SJSA1 (cell line): ENCODE data around the gene GUCA2B. TPM values are rescaled to one million over a fixed set of nuclear protein-coding genes. Genes with fewer than 3 reads are reported as not detected.
A peak's percentile ranks its signal among the peaks of the same experiment; 100 is the strongest.

Experiments
- DNase-seq, 2 experiments: peaks; one replicate each; pipeline ENCODE4 v3.0.0-alpha.2; 2015 to 2020; ENCODE audit warnings: low spot score in 2 of 2, low read depth in 1 of 2
- H3K27ac ChIP-seq: fragments of 250-450 bp; sonication (Bioruptor Pico); 2 replicates; pipeline ENCODE4 v1.5.1; 2020; ENCODE audit warnings: mild to moderate bottlenecking, moderate library complexity
- H3K27me3 ChIP-seq: fragments of 250-450 bp; sonication (Bioruptor Pico); replicated peaks from 2 replicates; pipeline ENCODE4 v1.5.1; 2020; ENCODE audit warnings: mild to moderate bottlenecking, moderate library complexity
- H3K36me3 ChIP-seq: fragments of 250-450 bp; sonication (Bioruptor Pico); 2 replicates; pipeline ENCODE4 v1.5.1; 2020; ENCODE audit warnings: mild to moderate bottlenecking
- H3K4me1 ChIP-seq: fragments of 250-450 bp; sonication (Bioruptor Pico); replicated peaks from 2 replicates; pipeline ENCODE4 v1.6.1; 2021; ENCODE audit warnings: mild to moderate bottlenecking
- H3K4me3 ChIP-seq: fragments of 250-450 bp; sonication (Bioruptor Pico); 2 replicates; pipeline ENCODE4 v1.5.1; 2020; ENCODE audit warnings: mild to moderate bottlenecking
- H3K9me3 ChIP-seq: fragments of 250-450 bp; sonication (Bioruptor Pico); replicated peaks from 2 replicates; pipeline ENCODE4 v1.5.1; 2020; ENCODE audit warnings: mild to moderate bottlenecking
- total RNA-seq: library from RNA; depleted of rRNA; stranded (reverse); fragments of >200 nt; shearing (Covaris generic); gene quantifications from 2 replicates; pipeline ENCODE4 v1.2.3, GENCODE V29; 2014

Gene GUCA2B
- total RNA-seq, 1 experiment from 2014 or later, result not detected

- Histone ChIP-seq H3K4me1 (no peaks in the 10 kb centered on the region), H3K9me3 (no peaks in the 10 kb centered on the region), H3K27me3 (peaks cover 51% of the 10 kb centered on the region), H3K4me3 (no peak overlapping the region), H3K27ac (no peak overlapping the region), H3K36me3 (no peaks in the 10 kb centered on the region)
- DNase-seq, result peak in 1 of 2 experiments; percentile 37
Observed at GRCh38 chr1:42146626-42147320, 6.4 kb upstream of the GUCA2B start.

DNA sequence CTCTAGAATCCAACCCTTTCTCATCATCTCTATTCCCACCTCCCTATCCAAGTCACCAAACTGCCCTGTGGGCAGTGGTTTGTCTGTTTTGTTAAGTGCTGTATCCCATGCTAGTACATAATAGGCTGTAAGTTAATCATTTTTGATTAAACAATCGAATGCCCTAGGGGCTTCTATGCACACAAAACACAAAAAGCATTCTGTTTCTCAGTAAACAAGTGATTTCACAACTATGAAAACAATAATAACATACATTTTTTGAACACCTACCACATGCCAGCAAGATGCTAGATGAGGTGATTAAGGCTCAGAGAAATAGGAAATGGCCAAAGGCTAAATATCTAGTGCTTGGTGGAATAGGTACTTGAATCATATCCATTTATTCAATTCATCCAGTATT lies 5.0 kb upstream of the GUCA2B start:
- DNase-seq, result no peak
- peaks cover 41% of the 10 kb centered on the region for H3K27me3 ChIP-seq
- H3K4me3 ChIP-seq, result no peak overlapping the region
- H3K27ac ChIP-seq, result no peak overlapping the region
- no peaks in the 10 kb centered on the region for H3K9me3 ChIP-seq
- no peaks in the 10 kb centered on the region for H3K36me3 ChIP-seq
- H3K4me1 ChIP-seq, result no peaks in the 10 kb centered on the region

DNA sequence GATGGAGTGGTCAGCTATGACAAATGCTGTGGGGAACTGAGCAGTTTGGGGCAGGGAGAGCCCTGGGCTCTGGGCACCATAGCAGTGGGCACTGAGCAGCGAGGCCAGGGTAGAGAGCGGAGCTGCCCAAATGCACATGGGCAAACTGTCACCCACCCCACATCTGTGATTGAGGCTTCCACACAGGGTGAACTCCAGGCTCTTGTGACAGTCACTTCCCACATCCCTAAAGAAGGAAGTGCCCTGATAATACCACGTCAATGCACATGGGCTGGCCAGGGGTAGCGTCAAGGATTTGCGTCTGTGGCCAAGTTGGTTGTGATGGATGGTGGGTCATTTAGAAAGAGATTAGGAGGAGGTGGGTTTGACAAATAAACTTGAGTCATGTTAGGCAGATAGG lies 2.6 kb upstream of the GUCA2B start:
- no peaks in the 10 kb centered on the region for H3K4me1 ChIP-seq
- no peaks in the 10 kb centered on the region for H3K9me3 ChIP-seq
- H3K36me3 ChIP-seq, result no peaks in the 10 kb centered on the region
- H3K27me3 ChIP-seq, result peaks cover 28% of the 10 kb centered on the region
- H3K27ac ChIP-seq, result no peak overlapping the region
- no peak overlapping the region for H3K4me3 ChIP-seq
- DNase-seq, result no peak

DNA sequence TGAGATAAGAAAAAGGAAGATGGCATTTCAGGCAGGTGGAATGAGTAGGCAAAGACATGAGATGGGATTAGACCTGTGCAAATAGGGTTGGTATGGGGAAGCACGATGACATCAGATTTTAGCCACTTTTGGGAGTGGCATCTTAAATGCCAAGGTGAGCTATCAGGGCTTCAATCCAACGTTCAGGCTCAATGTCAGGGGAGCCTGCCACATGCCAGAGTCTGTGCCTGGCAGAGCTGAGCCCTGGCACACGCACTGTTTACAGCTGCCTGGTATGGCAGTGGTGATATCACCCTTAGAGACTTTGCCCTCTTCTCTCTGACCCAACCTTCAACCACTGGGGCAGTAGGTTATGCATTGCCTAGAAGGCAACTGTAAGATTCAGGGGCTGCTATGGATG lies 1.1 kb upstream of the GUCA2B start:
- no peak overlapping the region for H3K4me3 ChIP-seq
- H3K4me1 ChIP-seq, result no peaks in the 10 kb centered on the region
- peaks cover 17% of the 10 kb centered on the region; the same call in 1 of the 2 replicates for H3K27me3 ChIP-seq
- H3K36me3 ChIP-seq, result no peaks in the 10 kb centered on the region
- no peak overlapping the region for H3K27ac ChIP-seq
- H3K9me3 ChIP-seq, result no peaks in the 10 kb centered on the region
- no peak for DNase-seq

- no peak for DNase-seq
- no peaks in the 10 kb centered on the region for H3K36me3 ChIP-seq
- H3K27me3 ChIP-seq, result 0 out of 2 replicates have a peak, but pooled peaks cover 5% of the 10 kb centered on the region
- no peaks in the 10 kb centered on the region for H3K9me3 ChIP-seq
- no peaks in the 10 kb centered on the region for H3K4me1 ChIP-seq
- no peak overlapping the region for H3K4me3 ChIP-seq
- H3K27ac ChIP-seq, result no peak overlapping the region
Observed at GRCh38 chr1:42153624-42154023, 414 bp downstream of the GUCA2B start.

DNA sequence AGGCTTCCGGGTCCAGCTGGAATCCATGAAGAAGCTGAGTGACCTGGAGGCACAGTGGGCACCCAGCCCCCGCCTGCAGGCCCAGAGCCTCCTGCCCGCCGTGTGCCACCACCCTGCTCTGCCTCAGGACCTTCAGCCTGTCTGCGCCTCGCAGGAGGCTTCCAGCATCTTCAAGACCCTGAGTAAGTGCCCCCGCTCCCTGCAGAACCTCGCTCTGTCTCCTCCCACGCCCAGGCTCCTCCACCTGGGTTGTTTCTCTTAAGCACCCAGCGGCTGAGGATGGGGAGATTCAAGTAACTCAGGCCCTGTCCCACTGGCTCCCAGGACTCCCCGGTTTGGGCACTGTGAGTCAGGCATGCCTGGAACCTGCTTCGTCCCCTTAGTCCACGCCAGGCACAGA lies 1.5 kb downstream of the GUCA2B start:
- H3K4me3 ChIP-seq, result no peak overlapping the region
- no peaks in the 10 kb centered on the region for H3K4me1 ChIP-seq
- H3K27me3 ChIP-seq, result peaks cover 5% of the 10 kb centered on the region; the same call in 1 of the 2 replicates
- no peaks in the 10 kb centered on the region for H3K9me3 ChIP-seq
- no peak for DNase-seq
- no peak overlapping the region for H3K27ac ChIP-seq
- no peaks in the 10 kb centered on the region for H3K36me3 ChIP-seq

- no peaks in the 10 kb centered on the region for H3K4me1 ChIP-seq
- no peak overlapping the region for H3K4me3 ChIP-seq
- no peak overlapping the region for H3K27ac ChIP-seq
- no peak for DNase-seq
- H3K36me3 ChIP-seq, result no peaks in the 10 kb centered on the region
- peaks cover under 1% of the 10 kb centered on the region; the same call in 1 of the 2 replicates for H3K27me3 ChIP-seq
- no peaks in the 10 kb centered on the region for H3K9me3 ChIP-seq
Observed at GRCh38 chr1:42155362-42155761, 2.2 kb downstream of the GUCA2B start.

GRCh38 chr1:42157667-42158066 lies 4.5 kb downstream of the GUCA2B start:
- DNase-seq, result no peak
- Histone ChIP-seq H3K4me1 (no peaks in the 10 kb centered on the region), H3K27ac (no peak overlapping the region), H3K27me3 (no peaks in the 10 kb centered on the region; the same call in 1 of the 2 replicates), H3K4me3 (no peak overlapping the region), H3K36me3 (no peaks in the 10 kb centered on the region), H3K9me3 (peaks cover 3% of the 10 kb centered on the region; the same call in 1 of the 2 replicates)

DNA sequence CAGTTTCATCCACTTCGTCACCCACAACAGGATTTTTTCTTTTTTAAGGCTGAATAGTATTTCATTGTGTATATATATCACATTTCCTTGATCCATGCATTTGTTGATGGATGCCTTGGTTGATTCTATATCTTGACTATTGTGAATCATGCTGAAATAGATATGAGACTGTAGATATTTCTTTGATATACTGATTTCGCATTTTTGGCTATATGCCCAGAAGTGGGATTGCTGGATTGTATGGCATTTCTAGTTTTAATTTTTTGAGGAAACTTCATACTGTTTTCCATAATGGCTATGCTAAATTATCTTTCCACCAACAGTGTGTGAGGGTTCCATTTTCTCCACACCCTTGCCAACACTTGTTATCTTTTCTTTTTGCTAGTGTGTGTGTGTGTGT lies 5.0 kb downstream of the GUCA2B start:
- H3K27me3 ChIP-seq, result no peaks in the 10 kb centered on the region; the same call in 1 of the 2 replicates
- H3K27ac ChIP-seq, result no peak overlapping the region
- DNase-seq, result no peak
- H3K4me1 ChIP-seq, result no peaks in the 10 kb centered on the region
- peaks cover 3% of the 10 kb centered on the region; the same call in 1 of the 2 replicates for H3K9me3 ChIP-seq
- no peaks in the 10 kb centered on the region for H3K36me3 ChIP-seq
- H3K4me3 ChIP-seq, result no peak overlapping the region

DNA sequence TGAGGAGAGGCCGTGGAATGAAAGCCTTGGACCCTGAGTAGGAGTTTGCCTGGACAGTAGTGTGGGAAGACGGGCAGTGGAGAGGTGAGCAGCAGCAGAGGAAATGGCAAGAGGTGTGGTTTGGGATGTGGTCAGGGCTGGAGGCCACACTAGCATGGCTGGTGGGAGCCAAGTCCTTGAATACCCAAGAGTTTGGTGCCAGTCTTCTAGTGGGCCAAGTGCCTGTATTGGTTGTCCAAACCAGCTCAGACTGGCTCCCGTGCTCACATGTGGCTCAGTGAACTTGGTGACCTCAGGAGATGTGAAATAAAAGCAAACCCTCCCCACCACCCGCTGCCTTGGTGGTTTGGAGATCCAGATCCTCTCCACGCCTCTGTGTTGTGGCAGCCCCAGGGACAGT lies 9.0 kb downstream of the GUCA2B start:
- Histone ChIP-seq H3K4me3 (no peak overlapping the region), H3K9me3 (peaks cover 3% of the 10 kb centered on the region; the same call in 1 of the 2 replicates), H3K4me1 (peaks cover 6% of the 10 kb centered on the region; the same call in 1 of the 2 replicates), H3K36me3 (no peaks in the 10 kb centered on the region), H3K27ac (no peak overlapping the region), H3K27me3 (no peaks in the 10 kb centered on the region; the same call in 1 of the 2 replicates)
- DNase-seq, result no peak

DNA sequence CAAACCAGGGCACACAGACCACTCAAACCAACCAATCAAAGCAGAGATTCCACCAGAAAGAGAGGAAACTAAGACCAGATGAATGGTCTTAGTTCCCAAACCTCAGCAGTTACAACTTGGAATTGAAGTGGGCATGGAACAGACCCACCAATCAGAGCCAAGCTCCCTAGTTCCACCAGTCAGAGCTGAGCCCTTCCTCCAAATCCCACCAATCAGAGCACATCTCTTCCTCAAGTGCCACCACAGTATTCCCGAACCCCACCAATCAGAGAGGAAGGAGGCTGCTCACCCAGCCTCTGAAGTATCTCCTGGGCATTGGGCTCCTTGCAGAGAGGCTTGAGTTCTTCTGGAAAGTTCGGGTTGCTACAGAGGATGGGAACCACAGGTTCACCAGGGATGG lies 9.9 kb downstream of the GUCA2B start:
- Histone ChIP-seq H3K27ac (no peak overlapping the region), H3K27me3 (no peaks in the 10 kb centered on the region; the same call in 1 of the 2 replicates), H3K36me3 (no peaks in the 10 kb centered on the region), H3K4me3 (no peak overlapping the region), H3K9me3 (peaks cover 3% of the 10 kb centered on the region; the same call in 1 of the 2 replicates), H3K4me1 (peaks cover 6% of the 10 kb centered on the region; the same call in 1 of the 2 replicates)
- DNase-seq, result no peak

GRCh38 chr1:42163536-42164503 lies 10.6 kb downstream of the GUCA2B start:
- H3K4me1 ChIP-seq, result peaks cover 6% of the 10 kb centered on the region; the same call in 1 of the 2 replicates

DNA sequence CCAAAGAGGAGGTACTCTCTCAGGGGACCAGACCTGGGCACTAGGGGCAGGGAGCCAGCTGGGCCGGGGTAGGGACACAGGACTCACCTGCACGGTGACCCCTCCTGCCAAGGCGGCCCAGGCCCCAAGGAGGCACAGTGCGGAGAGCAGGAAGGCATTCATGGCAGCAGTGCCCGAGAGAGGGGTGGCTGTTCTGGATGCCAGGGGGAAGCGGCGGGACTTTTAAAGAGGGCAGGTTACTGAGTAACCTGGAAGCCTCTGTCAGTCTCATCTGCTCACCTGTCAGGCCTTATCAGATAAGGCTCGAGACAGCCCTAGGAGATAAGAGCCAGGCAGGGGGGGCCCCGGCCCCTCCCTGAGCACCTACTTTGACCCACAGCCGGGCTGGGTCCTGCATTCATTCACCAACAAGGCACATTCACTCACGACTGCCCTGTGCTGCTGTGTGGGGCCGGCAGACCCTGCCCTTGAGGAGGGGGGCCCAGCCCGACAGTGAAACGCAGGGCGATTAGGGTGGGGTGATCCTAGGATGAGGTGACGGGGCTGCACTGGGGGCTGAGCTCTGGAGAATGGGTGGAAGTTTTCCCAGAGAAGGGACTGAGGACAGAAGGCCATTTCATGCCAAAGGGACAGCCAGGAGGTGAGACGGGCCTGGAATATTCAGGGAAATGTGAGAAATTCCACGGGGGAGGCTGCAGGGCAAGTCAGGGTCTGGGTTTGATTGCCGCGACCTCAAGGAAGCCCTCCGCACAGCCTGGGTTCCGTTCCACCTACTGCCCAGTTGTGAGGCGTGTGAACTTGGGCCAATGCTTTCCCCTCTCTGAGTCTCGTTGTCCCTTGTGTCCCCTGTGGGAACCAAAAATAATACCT lies 11.6 kb downstream of the GUCA2B start, which contains the start of gene GUCA2A:
TSS of gene GUCA2A (minus strand) at position 195 of the 870 bp plus-strand sequence. CDS start at position 162, 33 bp downstream.
- no peaks in the 10 kb centered on the region; the same call in 1 of the 2 replicates for H3K27me3 ChIP-seq
- H3K4me3 ChIP-seq, result no peak within 1 kb of the TSS
- H3K9me3 ChIP-seq, result peaks cover 3% of the 10 kb centered on the region; the same call in 1 of the 2 replicates
- DNase-seq, result peak in 1 of 2 experiments; percentile 38
- no peak within 1 kb of the TSS for H3K27ac ChIP-seq
- no peaks in the 10 kb centered on the region for H3K36me3 ChIP-seq
- peaks cover 6% of the 10 kb centered on the region; the same call in 1 of the 2 replicates for H3K4me1 ChIP-seq

More at GRCh38 chr1:42163536-42164503, 10.6 kb downstream of the GUCA2B start:
- no peaks in the 10 kb centered on the region; the same call in 1 of the 2 replicates for H3K27me3 ChIP-seq
- no peak overlapping the region for H3K4me3 ChIP-seq
- H3K9me3 ChIP-seq, result peaks cover 3% of the 10 kb centered on the region; the same call in 1 of the 2 replicates
- DNase-seq, result no peak
- H3K36me3 ChIP-seq, result no peaks in the 10 kb centered on the region
- no peak overlapping the region for H3K27ac ChIP-seq
